GM19239 (cell line): ENCODE results near the gene FREY1.
A peak's percentile ranks its signal among the peaks of the same experiment; 100 is the strongest.
"Not testable (repeated sequence)": the region's sequence is repeated elsewhere in the genome, so short reads cannot be mapped to it uniquely, and the experiment has no call there.

Experiments
- DNase-seq: peaks from one replicate; pipeline ENCODE4 v3.0.0; 2011; ENCODE audit warnings: low spot score; ENCODE audit not compliant: insufficient read length
- FAIRE-seq: peaks from 2 replicates; lab custom pipeline; 2011; peaks lifted over from hg19 to GRCh38; lab: Jason Lieb, UNC

The FREY1 gene

DNA sequence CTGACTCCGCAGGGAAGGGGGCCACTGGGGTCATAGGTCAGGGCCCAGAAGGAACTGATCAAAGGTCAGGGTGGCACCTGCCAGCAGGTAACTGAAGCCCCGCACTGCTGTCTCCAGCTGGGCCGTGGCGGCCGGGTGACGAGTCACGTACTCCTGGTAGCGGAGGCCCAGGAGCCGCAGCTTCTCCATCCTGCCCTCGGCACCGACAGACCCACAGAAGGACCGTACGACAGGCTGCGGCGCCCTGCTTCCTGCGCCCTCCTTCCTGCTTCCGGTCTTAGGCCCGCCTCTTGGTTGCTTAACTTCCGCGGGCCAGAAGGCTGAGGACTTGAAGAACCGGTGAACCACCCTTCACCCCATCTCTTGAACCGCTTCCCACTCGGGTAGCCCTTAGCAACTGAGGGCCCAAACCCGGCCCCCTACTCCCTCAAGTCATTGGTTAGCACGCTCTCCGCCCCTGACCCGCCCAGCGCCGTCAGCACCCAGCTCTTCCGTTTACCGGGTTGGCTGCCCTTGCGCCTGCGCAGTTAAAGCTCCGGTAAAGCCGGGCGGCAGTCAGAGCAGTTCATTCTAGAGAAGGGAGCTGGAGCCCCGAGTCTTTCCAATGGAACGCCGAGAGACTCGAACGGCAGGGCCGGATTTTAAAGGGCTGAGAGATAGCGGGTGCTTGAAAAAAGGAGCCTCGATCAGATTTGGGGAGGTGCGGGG is 10.7 kb upstream of the FREY1 start, which contains the start of gene PEX16:
PEX16 (minus strand) TSS at position 255 of the 708 bp plus-strand sequence; CDS start at position 189, 66 bp downstream.
- FAIRE-seq (peak; percentile 92), DNase-seq (peak; percentile 97)

DNA sequence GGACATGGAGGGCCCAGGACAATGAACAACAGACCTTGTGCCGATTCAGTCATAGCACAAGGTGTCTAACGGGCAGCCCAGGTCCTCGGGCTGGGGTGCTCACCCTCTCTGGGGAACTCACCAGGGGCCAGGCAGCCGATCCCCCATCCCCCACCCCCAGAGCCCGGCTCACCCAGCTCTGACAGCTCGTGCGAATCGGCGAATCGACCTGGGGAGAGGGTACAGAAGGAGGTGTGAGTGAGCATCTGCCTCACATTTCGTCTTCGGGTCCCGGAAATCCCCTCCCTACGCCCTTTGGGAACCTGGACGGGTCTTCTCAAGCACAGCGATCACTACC is 10.2 kb upstream of the FREY1 start:
- FAIRE-seq = no peak
- DNase-seq = no peak

DNA sequence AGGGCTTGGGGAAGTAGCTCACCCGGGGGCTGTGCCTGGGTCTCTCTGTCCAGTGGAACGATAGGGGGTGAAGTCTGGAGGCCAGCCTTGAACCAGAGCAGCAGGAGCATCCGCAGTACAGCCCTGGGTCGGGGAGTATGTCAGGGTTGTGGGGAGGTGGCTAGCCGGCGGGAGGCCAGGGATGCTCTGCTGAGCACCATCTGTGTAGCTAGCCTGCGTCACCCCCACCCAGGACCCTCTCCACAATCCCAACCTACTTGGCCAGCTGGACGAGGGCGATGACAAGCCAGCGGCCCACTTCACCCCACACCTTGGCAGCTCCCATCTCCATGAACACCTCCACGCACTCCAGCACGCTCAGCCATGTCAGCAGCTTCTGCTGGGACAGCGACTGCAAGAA is 8.4 kb upstream of the FREY1 start:
- DNase-seq (no peak), FAIRE-seq (no peak)

DNA sequence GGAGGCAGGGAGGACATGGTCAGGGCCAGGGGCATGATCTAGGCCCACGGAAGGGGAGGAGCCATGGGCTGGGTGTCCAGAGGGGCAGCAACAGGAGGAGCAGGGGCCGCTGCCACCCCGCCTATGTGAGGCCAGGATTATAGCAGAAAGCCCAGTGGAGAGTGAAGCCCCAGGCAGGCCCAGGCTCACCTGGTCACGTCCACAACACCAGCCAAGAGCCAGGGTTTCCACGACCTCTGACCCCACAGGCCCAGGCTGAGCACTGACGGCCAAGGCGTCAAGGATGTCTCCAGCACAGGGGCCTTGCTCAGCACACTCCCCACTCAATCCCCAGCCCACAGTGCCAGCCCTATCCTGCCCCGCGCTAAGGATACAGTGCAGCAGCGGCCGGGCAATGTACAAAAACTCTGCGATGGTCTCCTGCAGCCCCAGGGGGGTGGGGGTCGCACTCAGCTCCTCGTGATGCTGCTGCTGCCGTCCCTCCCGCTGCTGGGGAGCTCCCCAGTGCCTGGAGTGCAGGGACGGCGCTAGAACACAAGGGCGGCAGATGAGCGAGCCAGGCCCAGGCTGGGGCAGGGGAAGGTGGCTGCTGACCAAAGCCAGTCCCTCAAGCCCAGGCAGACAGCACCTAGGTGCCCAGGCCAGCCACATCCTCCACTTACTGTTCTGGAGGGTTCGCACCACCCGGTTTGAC is 7.0 kb upstream of the FREY1 start:
- DNase-seq = no peak
- FAIRE-seq = no peak

DNA sequence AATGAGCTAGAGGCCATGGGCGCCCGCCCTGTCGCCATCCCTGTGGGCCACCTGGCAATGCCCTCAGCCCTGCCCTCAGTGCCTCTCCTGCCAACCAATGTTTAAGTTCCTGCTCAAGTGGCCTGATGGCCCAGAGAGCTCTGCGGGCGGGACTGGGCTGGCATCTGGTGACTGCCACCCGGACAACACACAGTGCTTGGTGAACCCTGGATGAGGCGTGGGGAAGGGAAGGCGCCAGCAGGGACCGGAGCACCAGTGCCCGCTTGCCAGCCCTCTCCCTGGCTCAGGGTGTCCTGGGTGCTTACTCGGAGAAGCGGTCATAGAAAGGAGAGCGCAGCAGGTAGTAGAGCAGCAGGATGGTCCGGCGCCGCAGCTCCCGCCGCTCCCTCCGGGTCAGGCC is 6.4 kb upstream of the FREY1 start:
- FAIRE-seq (no peak), DNase-seq (no peak)

DNA sequence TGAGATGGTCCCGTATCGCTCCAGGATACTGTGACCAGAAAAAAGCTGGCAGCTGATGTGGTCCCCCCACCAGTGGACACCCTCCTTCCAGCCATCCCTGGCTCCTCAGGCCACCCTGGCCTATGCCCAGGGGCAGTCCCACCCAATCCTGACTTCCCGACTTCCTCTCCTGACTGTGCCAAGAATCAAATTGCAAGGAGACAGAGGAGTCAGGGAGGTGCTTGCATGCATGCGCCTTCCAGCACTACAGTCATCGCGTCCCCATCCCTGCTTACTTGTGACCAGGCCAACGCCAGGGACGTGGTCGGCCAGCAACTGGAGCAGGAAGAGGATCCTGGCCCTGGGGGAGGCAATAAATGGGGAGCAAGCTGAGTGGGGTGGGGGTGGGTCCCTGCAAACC is 3.6 kb upstream of the FREY1 start:
- FAIRE-seq = no peak
- no peak for DNase-seq

DNA sequence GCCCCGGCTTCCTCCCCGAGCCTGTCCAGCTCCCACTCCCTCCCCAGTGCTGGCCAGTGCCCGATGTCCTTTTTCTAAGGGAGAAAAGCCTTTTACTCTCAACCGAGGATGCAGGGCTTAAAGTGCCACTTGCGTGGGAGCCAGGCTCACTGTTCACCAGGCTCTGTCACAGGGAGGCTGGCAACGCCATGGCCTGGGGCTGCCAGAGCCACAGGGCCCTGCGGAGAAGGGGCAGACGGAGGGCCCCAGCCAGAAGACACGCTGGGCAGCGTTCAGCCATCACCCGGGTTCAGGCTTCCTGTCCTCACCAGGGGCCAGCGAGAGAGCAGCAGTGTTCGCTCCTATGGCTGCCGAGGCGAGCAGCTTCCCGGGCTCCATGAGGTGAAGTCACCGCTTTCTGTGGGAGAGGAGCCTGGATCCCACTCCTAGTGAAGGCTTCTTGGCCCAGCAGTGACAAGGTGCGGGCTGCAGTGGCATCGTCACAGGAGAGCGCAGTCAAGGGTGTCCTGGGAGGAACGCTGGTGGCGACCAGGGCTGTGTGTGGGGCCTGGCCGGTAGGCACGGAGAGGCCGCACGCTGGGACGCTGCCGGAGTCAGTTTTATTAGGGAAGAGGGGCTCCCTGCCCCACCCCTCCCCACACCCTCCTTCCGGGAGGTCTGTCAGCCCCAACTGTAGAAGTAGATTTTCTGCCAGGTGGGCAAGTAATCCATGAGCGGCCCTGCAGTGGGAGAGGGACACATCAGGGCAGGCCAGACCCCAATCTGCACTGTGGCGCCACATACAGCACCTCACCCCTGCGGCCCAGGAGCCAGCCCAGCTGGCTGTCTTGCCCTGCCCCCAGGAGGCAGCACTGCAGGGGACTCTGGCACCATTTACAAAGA is 2.8 kb upstream of the FREY1 start:
- DNase-seq = no peak
- no peak for FAIRE-seq

DNA sequence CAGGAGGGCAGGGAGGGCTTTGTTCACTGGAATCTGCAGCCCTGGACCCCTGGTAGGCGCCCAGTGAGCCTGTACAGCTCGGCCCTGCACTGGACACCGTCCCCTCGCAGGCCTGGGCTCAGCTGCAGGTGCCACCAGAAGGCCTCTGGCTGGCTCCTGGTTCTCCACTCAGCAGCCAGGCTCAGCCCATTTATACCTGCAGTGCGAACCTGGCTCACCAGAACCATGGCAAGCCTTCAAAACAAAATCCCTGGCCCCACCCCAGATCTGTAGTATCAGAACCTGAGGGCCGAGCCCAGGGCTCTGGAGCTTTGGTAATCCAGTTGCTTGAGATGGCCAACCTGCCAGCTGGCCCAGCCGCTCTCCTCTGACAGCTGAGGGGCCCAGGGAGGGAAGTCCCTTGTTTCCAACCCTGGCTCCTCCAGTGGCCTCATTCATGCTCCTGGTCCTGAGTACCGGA is 870 bp upstream of the FREY1 start:
- FAIRE-seq = no peak
- no peak for DNase-seq

DNA sequence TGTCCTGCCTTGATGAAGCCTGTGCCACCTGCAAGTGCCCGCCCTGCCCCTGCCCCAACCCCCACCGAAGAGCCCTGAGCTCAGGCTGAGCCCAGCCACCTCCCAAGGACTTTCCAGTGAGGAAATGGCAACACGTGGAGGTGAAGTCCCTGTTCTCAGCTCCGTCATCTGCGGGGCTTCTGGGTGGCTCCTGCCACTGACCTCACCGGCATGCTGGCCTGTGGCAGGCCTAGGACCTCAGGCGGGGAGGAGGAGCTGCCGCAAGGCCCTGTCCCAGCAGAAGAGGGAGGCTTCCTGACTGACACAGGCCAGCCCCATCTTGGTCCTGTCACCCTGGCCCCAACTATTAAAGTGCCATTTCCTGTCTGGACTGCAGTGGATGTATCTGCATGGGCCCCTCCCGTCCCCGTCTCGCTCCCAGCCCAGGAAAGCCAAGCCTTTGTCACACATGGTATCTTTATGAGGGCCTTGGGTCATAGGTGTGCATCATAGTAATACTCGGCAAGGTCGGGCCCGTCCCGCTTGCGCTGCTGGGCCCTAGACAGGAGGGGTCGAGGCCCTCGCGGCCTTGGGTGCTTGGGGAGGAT is 882 bp downstream of the FREY1 start:
- DNase-seq = no peak
- FAIRE-seq = no peak

DNA sequence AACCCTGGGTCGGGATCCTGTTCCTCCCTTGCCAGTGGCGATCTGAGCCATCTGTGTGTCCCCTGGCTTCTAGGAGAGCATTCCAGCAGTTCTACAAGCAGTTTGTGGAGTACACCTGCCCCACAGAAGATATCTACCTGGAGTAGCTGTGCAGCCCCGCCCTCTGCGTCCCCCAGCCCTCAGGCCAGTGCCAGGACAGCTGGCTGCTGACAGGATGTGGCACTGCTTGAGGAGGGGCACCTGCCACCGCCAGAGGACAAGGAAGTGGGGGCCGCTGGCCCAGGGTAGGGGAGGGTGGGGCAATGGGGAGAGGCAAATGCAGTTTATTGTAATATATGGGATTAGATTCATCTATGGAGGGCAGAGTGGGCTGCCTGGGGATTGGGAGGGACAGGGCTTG is 1.5 kb downstream of the FREY1 start:
- not testable (repeated sequence) for DNase-seq, FAIRE-seq

DNA sequence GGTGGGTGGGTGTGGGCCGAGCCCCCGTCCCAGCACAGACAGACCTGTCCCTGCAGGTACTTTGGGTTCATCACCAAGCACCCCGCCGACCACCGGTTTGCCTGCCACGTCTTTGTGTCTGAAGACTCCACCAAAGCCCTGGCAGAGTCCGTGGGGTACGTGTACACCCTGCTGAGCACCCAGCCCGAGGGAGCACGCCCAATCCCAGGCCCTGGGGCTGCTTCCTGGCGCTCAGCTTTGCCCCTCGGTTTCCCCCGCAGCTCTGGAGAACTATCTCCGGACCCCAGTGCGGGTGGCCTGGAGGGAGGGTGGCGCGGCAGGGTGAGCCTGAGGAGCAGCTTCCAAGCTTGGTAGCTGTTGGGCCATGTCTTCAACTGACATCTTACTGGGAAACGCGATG is 2.0 kb downstream of the FREY1 start:
- FAIRE-seq (no peak), DNase-seq (no peak)

DNA sequence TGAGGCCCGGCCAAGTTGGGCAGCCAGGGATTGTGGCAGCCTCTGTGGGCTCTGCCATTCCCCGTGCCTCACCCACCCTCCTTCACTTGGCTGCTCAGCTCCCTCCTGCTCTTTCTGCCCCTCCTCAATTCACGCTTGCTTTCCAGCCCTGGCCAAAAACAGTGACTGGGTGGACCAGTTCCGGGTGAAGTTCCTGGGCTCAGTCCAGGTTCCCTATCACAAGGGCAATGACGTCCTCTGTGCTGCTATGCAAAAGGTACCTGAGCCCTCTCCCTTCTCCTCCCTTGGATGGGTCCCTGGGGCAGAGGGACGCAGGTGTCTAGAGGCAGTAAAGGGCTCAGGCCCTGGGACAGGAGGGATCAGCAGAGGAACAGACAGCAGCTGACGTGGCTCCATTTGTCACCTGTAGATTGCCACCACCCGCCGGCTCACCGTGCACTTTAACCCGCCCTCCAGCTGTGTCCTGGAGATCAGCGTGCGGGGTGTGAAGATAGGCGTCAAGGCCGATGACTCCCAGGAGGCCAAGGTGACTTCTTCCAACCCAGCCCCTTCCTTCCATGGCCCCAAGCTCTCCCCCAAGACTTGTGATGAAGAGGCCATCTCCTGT is 2.7 kb downstream of the FREY1 start:
- FAIRE-seq = no peak
- DNase-seq = no peak

DNA sequence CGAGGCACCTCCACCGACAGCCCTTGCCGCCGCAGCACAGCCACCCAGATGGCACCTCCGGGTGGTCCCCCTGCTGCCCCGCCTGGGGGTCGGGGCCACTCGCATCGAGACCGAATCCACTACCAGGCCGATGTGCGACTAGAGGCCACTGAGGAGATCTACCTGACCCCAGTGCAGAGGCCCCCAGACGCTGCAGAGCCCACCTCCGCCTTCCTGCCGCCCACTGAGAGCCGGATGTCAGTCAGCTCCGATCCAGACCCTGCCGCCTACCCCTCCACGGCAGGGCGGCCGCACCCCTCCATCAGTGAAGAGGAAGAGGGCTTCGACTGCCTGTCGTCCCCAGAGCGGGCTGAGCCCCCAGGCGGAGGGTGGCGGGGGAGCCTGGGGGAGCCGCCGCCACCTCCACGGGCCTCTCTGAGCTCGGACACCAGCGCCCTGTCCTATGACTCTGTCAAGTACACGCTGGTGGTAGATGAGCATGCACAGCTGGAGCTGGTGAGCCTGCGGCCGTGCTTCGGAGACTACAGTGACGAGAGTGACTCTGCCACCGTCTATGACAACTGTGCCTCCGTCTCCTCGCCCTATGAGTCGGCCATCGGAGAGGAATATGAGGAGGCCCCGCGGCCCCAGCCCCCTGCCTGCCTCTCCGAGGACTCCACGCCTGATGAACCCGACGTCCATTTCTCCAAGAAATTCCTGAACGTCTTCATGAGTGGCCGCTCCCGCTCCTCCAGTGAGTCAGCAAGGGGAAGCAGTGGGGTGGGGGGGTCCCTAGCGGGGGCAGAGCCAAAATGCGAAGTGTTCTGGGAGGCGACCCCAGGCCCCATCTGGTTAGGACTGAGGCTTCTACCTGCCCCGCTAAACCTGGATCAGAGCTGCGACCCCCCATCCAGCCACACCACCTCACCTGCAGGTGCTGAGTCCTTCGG is 4.4 kb downstream of the FREY1 start:
- FAIRE-seq = no peak
- DNase-seq = no peak

DNA sequence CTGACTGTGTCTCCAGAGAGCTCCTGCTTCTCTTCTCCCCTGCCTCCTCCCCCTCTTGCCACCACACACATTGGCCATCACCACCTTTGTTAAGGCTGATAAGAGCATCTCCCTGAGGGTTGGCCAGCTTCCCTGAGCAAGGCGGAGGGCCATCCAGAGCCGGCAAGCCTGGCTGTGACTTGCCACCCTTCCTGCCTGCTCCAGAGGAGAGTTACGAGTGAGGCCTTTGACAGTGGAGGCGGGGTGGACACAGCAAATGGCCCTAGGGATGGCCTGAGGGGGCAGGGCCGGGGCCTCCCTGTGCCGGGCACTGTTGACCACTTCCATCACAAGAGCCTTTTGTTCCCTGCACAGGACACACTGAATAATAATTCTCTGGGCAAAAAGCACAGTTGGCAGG is 5.4 kb downstream of the FREY1 start:
- FAIRE-seq (no peak), DNase-seq (no peak)

DNA sequence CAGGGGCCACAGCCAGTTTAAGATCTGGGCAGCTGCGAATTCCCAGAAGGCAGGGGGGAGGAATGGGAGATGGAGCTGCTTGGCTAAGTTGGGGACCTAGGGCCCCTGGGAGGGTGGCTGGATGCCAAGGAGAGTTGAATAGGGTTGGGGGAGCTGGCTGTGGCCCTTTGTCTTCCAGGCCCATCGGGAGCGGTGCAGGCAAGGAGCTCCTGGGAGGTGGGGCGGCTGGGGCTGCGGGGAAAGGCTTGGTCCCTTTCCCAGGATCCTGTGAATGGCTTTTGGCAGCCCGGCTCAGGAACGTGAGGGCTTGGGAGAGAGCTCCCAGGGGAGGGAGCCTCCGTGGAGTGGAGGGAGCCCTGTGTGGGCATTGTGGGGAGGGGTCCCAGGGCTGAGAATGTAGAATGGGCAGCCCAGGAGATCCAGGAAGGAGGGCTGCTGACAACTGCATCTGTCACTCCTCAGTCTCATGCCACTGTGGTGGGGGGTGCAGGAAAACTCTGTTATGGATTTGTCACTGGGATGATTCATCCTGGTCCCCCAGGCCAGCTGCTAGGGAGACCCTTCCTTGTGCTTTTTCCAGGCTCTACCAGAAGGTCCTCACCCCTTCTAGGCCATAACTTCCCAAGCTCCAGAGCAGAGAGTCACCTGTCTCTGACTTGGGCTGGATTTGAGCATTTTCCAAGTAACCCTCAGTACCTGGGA is 6.0 kb downstream of the FREY1 start:
- no peak for DNase-seq
- no peak for FAIRE-seq

DNA sequence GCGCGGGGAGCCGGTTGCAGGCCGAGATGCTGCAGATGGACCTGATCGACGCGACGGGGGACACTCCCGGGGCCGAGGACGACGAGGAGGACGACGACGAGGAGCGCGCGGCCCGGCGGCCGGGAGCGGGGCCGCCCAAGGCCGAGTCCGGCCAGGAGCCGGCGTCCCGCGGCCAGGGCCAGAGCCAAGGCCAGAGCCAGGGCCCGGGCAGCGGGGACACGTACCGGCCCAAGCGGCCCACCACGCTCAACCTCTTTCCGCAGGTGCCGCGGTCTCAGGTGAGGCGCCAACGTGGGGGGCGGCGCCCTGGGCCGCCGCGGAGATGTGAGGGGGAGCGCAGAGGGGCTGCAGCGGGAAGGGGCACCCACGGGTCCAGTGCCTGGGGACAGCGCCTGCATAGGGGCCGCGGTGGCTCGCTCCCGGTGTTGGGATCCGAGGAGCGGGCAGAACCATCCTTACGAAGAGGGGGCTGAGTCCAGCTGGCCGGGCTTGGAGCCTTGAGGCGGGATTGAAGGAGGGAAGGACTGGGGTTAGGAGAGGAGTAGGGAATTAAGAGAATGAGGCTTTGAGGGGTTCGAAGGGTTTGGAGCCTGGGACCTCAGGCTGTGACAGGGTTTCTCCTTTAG is 6.8 kb downstream of the FREY1 start:
- DNase-seq, FAIRE-seq: not testable (repeated sequence)

DNA sequence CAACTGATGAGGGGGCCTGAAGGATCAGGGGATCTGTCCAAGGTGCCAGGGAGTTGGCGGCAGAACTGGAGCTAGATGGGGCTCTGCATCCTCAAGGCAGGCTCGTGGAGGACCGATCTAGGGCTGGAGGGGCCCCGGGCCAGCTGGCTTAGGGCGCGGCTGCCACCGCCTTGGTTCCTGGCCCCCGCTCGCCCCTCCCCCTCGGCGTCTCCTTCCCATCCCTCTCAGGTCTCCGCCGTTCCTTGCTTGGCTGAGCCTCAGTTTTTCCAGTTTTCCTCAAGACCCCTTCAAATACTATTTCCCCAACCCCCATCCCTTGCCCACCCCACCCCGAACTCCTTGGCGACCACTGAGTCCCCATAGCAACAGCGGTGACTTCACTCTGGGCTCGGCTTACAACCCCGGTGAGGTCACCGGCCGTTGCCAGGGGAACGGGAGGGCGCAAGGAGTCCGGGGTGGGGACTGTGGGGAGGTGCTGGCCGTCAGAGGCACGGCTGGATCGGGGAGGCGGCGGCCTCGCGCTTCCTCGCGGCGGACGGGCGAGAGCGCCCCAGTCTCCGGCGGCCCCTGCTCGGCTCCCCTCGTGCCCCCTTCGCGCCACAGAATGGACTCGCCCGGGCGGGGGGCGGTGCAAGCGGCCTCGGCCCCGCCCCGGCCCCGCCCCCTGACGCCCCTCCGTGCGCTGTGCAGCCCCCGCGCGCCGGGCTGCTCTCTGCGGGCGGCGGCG is 7.5 kb downstream of the FREY1 start:
- peak; percentile 83 for DNase-seq
- FAIRE-seq = no peak

DNA sequence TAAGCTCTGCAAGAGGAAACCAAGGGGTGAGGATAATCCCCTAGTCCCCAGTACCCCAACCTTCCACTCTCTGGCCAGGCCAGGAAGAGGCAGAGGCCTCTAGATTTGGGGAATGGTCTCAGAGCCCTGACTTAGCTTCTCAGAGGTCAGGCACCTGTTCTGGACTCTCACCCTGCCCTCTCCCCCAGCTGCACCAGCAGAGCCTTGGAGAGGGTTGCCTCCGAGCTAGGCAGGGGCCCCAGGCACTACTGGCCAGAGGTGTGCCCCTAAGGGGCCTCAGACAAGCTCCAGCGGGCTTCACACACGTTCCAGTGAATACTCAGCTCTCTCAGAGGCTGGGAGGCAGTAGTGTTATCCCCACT is 8.0 kb downstream of the FREY1 start:
- no peak for FAIRE-seq

More for the DNA sequence above, 8.0 kb downstream of the FREY1 start:
- DNase-seq = no peak
